GM12878 (cell line): Measurements from ENCODE around the gene LSAMP. TPM values are rescaled to one million over a fixed set of nuclear protein-coding genes. Genes with fewer than 3 reads are reported as not detected.

Experiments
- CHD4 ChIP-seq: fragments of 200-600 bp; sonication (generic); IDR thresholded peaks from 2 replicates; pipeline ENCODE4 v1.6.1; 2016; ENCODE audit warnings: mild to moderate bottlenecking
- CREB1 ChIP-seq: IDR thresholded peaks from 2 replicates; pipeline ENCODE4 v1.6.1; 2012; ENCODE audit warnings: low read depth, mild to moderate bottlenecking, inconsistent platforms
- DPF2 ChIP-seq: fragments of 450-650 bp; IDR thresholded peaks from 2 replicates; pipeline ENCODE4 v1.6.1; 2017; ENCODE audit warnings: mild to moderate bottlenecking
- E2F8 ChIP-seq: fragments of 450-650 bp; IDR thresholded peaks from 2 replicates; pipeline ENCODE4 v1.6.1; 2018; ENCODE audit warnings: mild to moderate bottlenecking, low read depth, moderate library complexity; ENCODE audit not compliant: partially characterized antibody
- EGR1 ChIP-seq, 2 experiments: IDR thresholded peaks; 1 replicate in 1 of 2; 2 replicates in 1 of 2; pipeline ENCODE4 v1.6.1; 2011 to 2012; ENCODE audit warnings: low read depth in 2 of 2, low read length in 2 of 2, borderline replicate concordance in 1 of 2, mild to moderate bottlenecking in 1 of 2, moderate library complexity in 1 of 2
- EP300 ChIP-seq, 2 experiments: fragments of 150-350 bp in 1 of 2; IDR thresholded peaks; 2 replicates each; pipeline ENCODE4 v1.6.1; 2011 to 2012; ENCODE audit warnings: low read depth in 2 of 2, low read length in 2 of 2, borderline replicate concordance in 1 of 2, improper control_type of control experiment in 1 of 2, inconsistent platforms in 1 of 2; ENCODE audit not compliant: control insufficient read depth in 1 of 2
- JUNB ChIP-seq: IDR thresholded peaks from 2 replicates; pipeline ENCODE4 v1.6.1; 2016; ENCODE audit warnings: antibody characterized with exemption, mild to moderate bottlenecking
- MEF2A ChIP-seq: IDR thresholded peaks from 2 replicates; pipeline ENCODE4 v1.6.1; 2011; ENCODE audit warnings: low read depth, mild to moderate bottlenecking, low read length, moderate library complexity; ENCODE audit not compliant: insufficient read depth
- MEF2B ChIP-seq: fragments of 450-650 bp; IDR thresholded peaks from 2 replicates; pipeline ENCODE4 v1.6.1; 2018; ENCODE audit warnings: mild to moderate bottlenecking, moderate library complexity; ENCODE audit not compliant: partially characterized antibody, poor library complexity, severe bottlenecking
- MXI1 ChIP-seq: fragments of 150-350 bp; IDR thresholded peaks from 2 replicates; pipeline ENCODE4 v1.6.1; 2011; ENCODE audit warnings: low read depth, mild to moderate bottlenecking, inconsistent platforms, low read length, improper control_type of control experiment
- MYB ChIP-seq: fragments of 150-350 bp; IDR thresholded peaks from 2 replicates; pipeline ENCODE4 v1.6.1; 2014; ENCODE audit warnings: mild to moderate bottlenecking, low read depth, low read length, borderline replicate concordance
- NFIC ChIP-seq: IDR thresholded peaks from 2 replicates; pipeline ENCODE4 v1.6.1; 2012; ENCODE audit warnings: low read depth, mild to moderate bottlenecking, inconsistent platforms, low read length, moderate library complexity
- NRF1 ChIP-seq: conservative IDR thresholded peaks from 2 replicates; pipeline ENCODE4 v1.6.1; 2011; ENCODE audit warnings: mild to moderate bottlenecking, low read depth, low read length, improper control_type of control experiment
- POLR2AphosphoS2 ChIP-seq: IDR thresholded peaks from 2 replicates; pipeline ENCODE4 v1.6.1; 2011; ENCODE audit warnings: low read depth, mild to moderate bottlenecking, low read length, improper control_type of control experiment, moderate library complexity
- RUNX3 ChIP-seq: IDR thresholded peaks from 2 replicates; pipeline ENCODE4 v1.6.1; 2012; ENCODE audit warnings: low read length, inconsistent platforms
- SPI1 ChIP-seq: IDR thresholded peaks from 2 replicates; pipeline ENCODE4 v1.6.1; 2011; ENCODE audit warnings: low read depth, mild to moderate bottlenecking, low read length, moderate library complexity, borderline replicate concordance; ENCODE audit not compliant: insufficient read depth
- STAT3 ChIP-seq: IDR thresholded peaks from 2 replicates; pipeline ENCODE4 v1.6.1; 2011; ENCODE audit warnings: low read depth, low read length, improper control_type of control experiment
- ZBTB11 ChIP-seq: fragments of 450-650 bp; formaldehyde crosslinking; IDR thresholded peaks from 2 replicates; pipeline ENCODE4 v1.5.0; 2022; ENCODE audit warnings: mild to moderate bottlenecking, missing genetic modification characterization
- ZBTB40 ChIP-seq: fragments of 450-650 bp; IDR thresholded peaks from 2 replicates; pipeline ENCODE4 v1.6.1; 2016; ENCODE audit warnings: mild to moderate bottlenecking, moderate library complexity, borderline replicate concordance
- ZNF207 ChIP-seq: fragments of 450-650 bp; IDR thresholded peaks from 2 replicates; pipeline ENCODE4 v1.6.1; 2014; ENCODE audit warnings: antibody characterized with exemption, mild to moderate bottlenecking, borderline replicate concordance
- polyA plus RNA-seq, 11 experiments: library from polyadenylated mRNA; depleted of rRNA in 4 of 11; unstranded in 6 of 11; stranded (reverse) in 5 of 11; fragments of >200 nt; fragmentation: Nextera tagmentation in 4 of 11; fragmentation: Illumina TruSeq in 1 of 11; extraction: Ambion mirVana in 4 of 11; extraction: Trizol in 1 of 11; gene quantifications; 1 replicate in 1 of 11; 2 replicates in 10 of 11; pipeline versions ENCODE4 v1.2.1 to v1.2.3, GENCODE V29; 2011 to 2016; ENCODE audit warnings: inconsistent platforms in 2 of 11, missing spikeins in 2 of 11, low read depth in 1 of 11
- total RNA-seq, 4 experiments: library from RNA; depleted of rRNA in 3 of 4; stranded (reverse); fragments of >200 nt in 3 of 4; fragmentation: Illumina TruSeq in 1 of 4; extraction: Trizol in 1 of 4; gene quantifications; 2 replicates each; pipeline versions ENCODE4 v1.2.1 to v1.2.3, GENCODE V29; 2013 to 2021

LSAMP gene
- total and polyA plus RNA-seq, 10 of the 15 experiments (the other 5 are each of a cell fraction or from before 2014, with no cell fraction given) = 2.0 to 12.7 (median 6.5) TPM

GRCh38 chr3:115947325-115947724, 498.0 kb downstream of the LSAMP start (continued):
- TF ChIP-seq ZBTB40 (no peak), CREB1 (no peak), EGR1 (IDR thresholded peaks at IDR 0.05; ENCODE audit: borderline replicate concordance in 1 of 2, low read depth in 2 of 2, low read length in 2 of 2) (no peak), EP300 (IDR thresholded peaks at IDR 0.05; ENCODE audit: borderline replicate concordance in 1 of 2, control insufficient read depth in 1 of 2, low read depth in 2 of 2, low read length in 2 of 2) (0 out of 4 replicates have a peak, but pooled peaks of 1 of the 2 experiments have one; percentile 13), MXI1 (no peak), ZBTB11 (CRISPR knock-in tag) (no peak), CHD4 (no peak), NFIC (0 out of 2 replicates have a peak, but pooled peaks have one; percentile 30), MYB (no peak), E2F8 (no peak), MEF2A (0 out of 2 replicates have a peak, but pooled peaks have one; percentile 38), NRF1 (no peak), DPF2 (no peak), STAT3 (no peak), RUNX3 (peak; percentile 92), JUNB (no peak), MEF2B (peak; percentile 64), POLR2AphosphoS2 (no peak), SPI1 (0 out of 2 replicates have a peak, but pooled peaks have one; percentile 28), ZNF207 (no peak)
